Measurements from ENCODE around the gene GEMIN5. TPM values are rescaled to one million over a fixed set of nuclear protein-coding genes. Genes with fewer than 3 reads are reported as not detected.

Gene GEMIN5
- total RNA-seq, 1 experiment from 2014 or later = 39.6 TPM

GRCh38 chr5:154901276-154901675, 36.7 kb downstream of the GEMIN5 start:
- H3K9me3 ChIP-seq = no peaks in the 10 kb centered on the region
- H3K36me3 ChIP-seq = peaks cover 71% of the 10 kb centered on the region
- H3K4me3 ChIP-seq = no peak overlapping the region
- no peaks in the 10 kb centered on the region for H3K27me3 ChIP-seq
- DNase-seq = no peak

GRCh38 chr5:154900066-154900465, 37.9 kb downstream of the GEMIN5 start:
- H3K27me3 ChIP-seq = no peaks in the 10 kb centered on the region
- H3K9me3 ChIP-seq = no peaks in the 10 kb centered on the region
- H3K36me3 ChIP-seq = peaks cover 75% of the 10 kb centered on the region
- DNase-seq = no peak
- no peak overlapping the region for H3K4me3 ChIP-seq

GRCh38 chr5:154899151-154899816, 38.7 kb downstream of the GEMIN5 start:
- Histone ChIP-seq H3K4me3 (no peak overlapping the region), H3K27me3 (no peaks in the 10 kb centered on the region), H3K36me3 (peaks cover 75% of the 10 kb centered on the region), H3K9me3 (no peaks in the 10 kb centered on the region)
- DNase-seq = no peak

- Histone ChIP-seq H3K9me3 (no peaks in the 10 kb centered on the region), H3K36me3 (peaks cover 77% of the 10 kb centered on the region), H3K4me3 (no peak overlapping the region), H3K27me3 (no peaks in the 10 kb centered on the region)
- peak; percentile 97 for DNase-seq
Measured at GRCh38 chr5:154898210-154898609, 39.8 kb downstream of the GEMIN5 start.

GRCh38 chr5:154896562-154897165, 41.3 kb downstream of the GEMIN5 start:
- Histone ChIP-seq H3K27me3 (no peaks in the 10 kb centered on the region), H3K4me3 (no peak overlapping the region), H3K36me3 (peaks cover 76% of the 10 kb centered on the region), H3K9me3 (no peaks in the 10 kb centered on the region)
- DNase-seq = no peak

- H3K9me3 ChIP-seq = no peaks in the 10 kb centered on the region
- DNase-seq = no peak
- peaks cover 77% of the 10 kb centered on the region for H3K36me3 ChIP-seq
- no peak overlapping the region for H3K4me3 ChIP-seq
- H3K27me3 ChIP-seq = no peaks in the 10 kb centered on the region
Measured at GRCh38 chr5:154895606-154896561, 42.1 kb downstream of the GEMIN5 start.

- Histone ChIP-seq H3K36me3 (peaks cover 84% of the 10 kb centered on the region), H3K4me3 (no peak overlapping the region), H3K9me3 (no peaks in the 10 kb centered on the region), H3K27me3 (no peaks in the 10 kb centered on the region)
- DNase-seq = no peak
Measured at GRCh38 chr5:154893381-154893780, 44.6 kb downstream of the GEMIN5 start.

- Histone ChIP-seq H3K36me3 (peaks cover 91% of the 10 kb centered on the region), H3K27me3 (no peaks in the 10 kb centered on the region), H3K9me3 (peaks cover 8% of the 10 kb centered on the region; the same call in 1 of the 2 replicates), H3K4me3 (no peak overlapping the region)
- no peak for DNase-seq
Measured at GRCh38 chr5:154892369-154892771, 45.6 kb downstream of the GEMIN5 start.

- Histone ChIP-seq H3K9me3 (peaks cover 28% of the 10 kb centered on the region), H3K4me3 (no peak overlapping the region), H3K27me3 (no peaks in the 10 kb centered on the region), H3K36me3 (peaks cover 65% of the 10 kb centered on the region)
- DNase-seq = no peak
Measured at GRCh38 chr5:154885439-154885838, 52.6 kb downstream of the GEMIN5 start.

GRCh38 chr5:154884424-154884823, 53.6 kb downstream of the GEMIN5 start:
- Histone ChIP-seq H3K36me3 (peaks cover 62% of the 10 kb centered on the region), H3K9me3 (peaks cover 28% of the 10 kb centered on the region), H3K4me3 (no peak overlapping the region), H3K27me3 (no peaks in the 10 kb centered on the region)
- no peak for DNase-seq

- no peak for DNase-seq
- Histone ChIP-seq H3K36me3 (peaks cover 60% of the 10 kb centered on the region), H3K9me3 (peaks cover 31% of the 10 kb centered on the region), H3K27me3 (no peaks in the 10 kb centered on the region), H3K4me3 (no peak overlapping the region)
Measured at GRCh38 chr5:154881986-154882385, 56.0 kb downstream of the GEMIN5 start.

GRCh38 chr5:154878642-154879335, 59.2 kb downstream of the GEMIN5 start:
- peaks cover 62% of the 10 kb centered on the region for H3K36me3 ChIP-seq
- no peaks in the 10 kb centered on the region for H3K27me3 ChIP-seq
- H3K4me3 ChIP-seq = no peak overlapping the region
- peaks cover 16% of the 10 kb centered on the region for H3K9me3 ChIP-seq
- DNase-seq = no peak

- Histone ChIP-seq H3K36me3 (peaks cover 85% of the 10 kb centered on the region), H3K4me3 (no peak overlapping the region), H3K9me3 (peaks cover 14% of the 10 kb centered on the region), H3K27me3 (no peaks in the 10 kb centered on the region)
- DNase-seq = no peak
Measured at GRCh38 chr5:154873791-154874331, 64.2 kb downstream of the GEMIN5 start.

- H3K4me3 ChIP-seq = no peak overlapping the region
- H3K27me3 ChIP-seq = no peaks in the 10 kb centered on the region
- peaks cover 77% of the 10 kb centered on the region for H3K36me3 ChIP-seq
- H3K9me3 ChIP-seq = peaks cover 4% of the 10 kb centered on the region; the same call in 1 of the 2 replicates
- no peak for DNase-seq
Measured at GRCh38 chr5:154871734-154872133, 66.3 kb downstream of the GEMIN5 start.

- Histone ChIP-seq H3K36me3 (peaks cover 68% of the 10 kb centered on the region), H3K27me3 (no peaks in the 10 kb centered on the region), H3K9me3 (no peaks in the 10 kb centered on the region), H3K4me3 (no peak overlapping the region)
- DNase-seq = peak; percentile 22
Measured at GRCh38 chr5:154868702-154869101, 69.3 kb downstream of the GEMIN5 start.

- H3K4me3 ChIP-seq = no peak overlapping the region
- peaks cover 62% of the 10 kb centered on the region for H3K36me3 ChIP-seq
- DNase-seq = no peak
- no peaks in the 10 kb centered on the region for H3K9me3 ChIP-seq
- H3K27me3 ChIP-seq = no peaks in the 10 kb centered on the region
Measured at GRCh38 chr5:154866841-154867240, 71.2 kb downstream of the GEMIN5 start.

Measured in MG63 (cell line).